GM12878 (cell line): ENCODE data around the gene ADAMTS4. TPM values are rescaled to one million over a fixed set of nuclear protein-coding genes. Genes with fewer than 3 reads are reported as not detected.

Experiments used
- ATF2 ChIP-seq: IDR thresholded peaks from 2 replicates; pipeline ENCODE4 v1.6.1; 2012; ENCODE audit warnings: low read length, inconsistent platforms
- CBX3 ChIP-seq: fragments of 200-600 bp; sonication (generic); IDR thresholded peaks from 2 replicates; pipeline ENCODE4 v1.6.1; 2016; ENCODE audit warnings: low read depth, borderline replicate concordance
- CHD4 ChIP-seq: fragments of 200-600 bp; sonication (generic); IDR thresholded peaks from 2 replicates; pipeline ENCODE4 v1.6.1; 2016; ENCODE audit warnings: mild to moderate bottlenecking
- DPF2 ChIP-seq: fragments of 450-650 bp; IDR thresholded peaks from 2 replicates; pipeline ENCODE4 v1.6.1; 2017; ENCODE audit warnings: mild to moderate bottlenecking
- EED ChIP-seq: sonication (generic); IDR thresholded peaks from 2 replicates; pipeline ENCODE4 v1.6.1; 2016; ENCODE audit warnings: antibody characterized with exemption, low read depth
- ESRRA ChIP-seq: IDR thresholded peaks from 2 replicates; pipeline ENCODE4 v1.6.1; 2012; ENCODE audit warnings: mild to moderate bottlenecking, low read length, improper control_type of control experiment
- EZH2 ChIP-seq: IDR thresholded peaks from 2 replicates; pipeline ENCODE4 v1.6.1; 2012; ENCODE audit warnings: low read depth, mild to moderate bottlenecking, control low read depth, inconsistent platforms, low read length, borderline replicate concordance; ENCODE audit not compliant: control insufficient read depth
- FOS ChIP-seq: IDR thresholded peaks from 3 replicates; pipeline ENCODE4 v1.6.1; 2011; ENCODE audit warnings: borderline replicate concordance; ENCODE audit not compliant: insufficient read length; ENCODE audit errors: extremely low read depth
- GABPA ChIP-seq: IDR thresholded peaks from 2 replicates; pipeline ENCODE4 v1.6.1; 2014; ENCODE audit warnings: antibody characterized with exemption, low read depth, mild to moderate bottlenecking, inconsistent platforms
- JUNB ChIP-seq: IDR thresholded peaks from 2 replicates; pipeline ENCODE4 v1.6.1; 2016; ENCODE audit warnings: antibody characterized with exemption, mild to moderate bottlenecking
- MTA3 ChIP-seq: IDR thresholded peaks from 2 replicates; pipeline ENCODE4 v1.6.1; 2012; ENCODE audit warnings: low read length, inconsistent platforms, borderline replicate concordance
- NFYB ChIP-seq: IDR thresholded peaks from 2 replicates; pipeline ENCODE4 v1.6.1; 2011; ENCODE audit warnings: low read depth, mild to moderate bottlenecking, low read length, improper control_type of control experiment, moderate library complexity; ENCODE audit not compliant: insufficient read depth
- NKRF ChIP-seq: fragments of 450-650 bp; conservative IDR thresholded peaks from 2 replicates; pipeline ENCODE4 v1.6.1; 2017; ENCODE audit warnings: mild to moderate bottlenecking, moderate library complexity
- PBX3 ChIP-seq: IDR thresholded peaks from 2 replicates; pipeline ENCODE4 v1.6.1; 2011; ENCODE audit warnings: mild to moderate bottlenecking, low read depth, low read length, moderate library complexity; ENCODE audit not compliant: insufficient replicate concordance
- RAD21 ChIP-seq: IDR thresholded peaks from 2 replicates; pipeline ENCODE4 v1.6.1; 2011; ENCODE audit warnings: mild to moderate bottlenecking, low read depth, low read length, moderate library complexity; ENCODE audit not compliant: insufficient read depth
- RELA ChIP-seq: fragments of 450-650 bp; IDR thresholded peaks from 2 replicates; pipeline ENCODE4 v1.8.0; 2014; ENCODE audit warnings: borderline replicate concordance; ENCODE audit not compliant: partially characterized antibody
- SPI1 ChIP-seq: IDR thresholded peaks from 2 replicates; pipeline ENCODE4 v1.6.1; 2011; ENCODE audit warnings: low read depth, mild to moderate bottlenecking, low read length, moderate library complexity, borderline replicate concordance; ENCODE audit not compliant: insufficient read depth
- WRNIP1 ChIP-seq: IDR thresholded peaks from 2 replicates; pipeline ENCODE4 v1.6.1; 2011; ENCODE audit warnings: low read depth, low read length, improper control_type of control experiment, borderline replicate concordance
- YY1 ChIP-seq: IDR thresholded peaks from 2 replicates; pipeline ENCODE4 v1.6.1; 2011; ENCODE audit warnings: low read depth, mild to moderate bottlenecking, low read length
- ZNF207 ChIP-seq: fragments of 450-650 bp; IDR thresholded peaks from 2 replicates; pipeline ENCODE4 v1.6.1; 2014; ENCODE audit warnings: antibody characterized with exemption, mild to moderate bottlenecking, borderline replicate concordance
- ZNF217 ChIP-seq: fragments of 450-650 bp; IDR thresholded peaks from 2 replicates; pipeline ENCODE4 v1.6.1; 2017; ENCODE audit warnings: antibody characterized with exemption, mild to moderate bottlenecking
- ZSCAN29 ChIP-seq: fragments of 450-650 bp; IDR thresholded peaks from 2 replicates; pipeline ENCODE4 v1.6.1; 2017; ENCODE audit warnings: mild to moderate bottlenecking, moderate library complexity
- polyA plus RNA-seq, 11 experiments: library from polyadenylated mRNA; depleted of rRNA in 4 of 11; unstranded in 6 of 11; stranded (reverse) in 5 of 11; fragments of >200 nt; fragmentation: Nextera tagmentation in 4 of 11; fragmentation: Illumina TruSeq in 1 of 11; extraction: Ambion mirVana in 4 of 11; extraction: Trizol in 1 of 11; gene quantifications; 1 replicate in 1 of 11; 2 replicates in 10 of 11; pipeline versions ENCODE4 v1.2.1 to v1.2.3, GENCODE V29; 2011 to 2016; ENCODE audit warnings: inconsistent platforms in 2 of 11, missing spikeins in 2 of 11, low read depth in 1 of 11
- total RNA-seq, 4 experiments: library from RNA; depleted of rRNA in 3 of 4; stranded (reverse); fragments of >200 nt in 3 of 4; fragmentation: Illumina TruSeq in 1 of 4; extraction: Trizol in 1 of 4; gene quantifications; 2 replicates each; pipeline versions ENCODE4 v1.2.1 to v1.2.3, GENCODE V29; 2013 to 2021
- TF ChIP-seq, protein P1 (sequence below): IDR thresholded peaks from 2 replicates; pipeline ENCODE4 v1.6.1; 2011; ENCODE audit warnings: low read depth, low read length, improper control_type of control experiment, borderline replicate concordance
- TF ChIP-seq, protein P2 (sequence below): fragments of 450-650 bp; IDR thresholded peaks from 2 replicates; pipeline ENCODE4 v1.6.1; 2016; ENCODE audit warnings: mild to moderate bottlenecking

The ADAMTS4 gene
- total and polyA plus RNA-seq, 10 of the 15 experiments (the other 5 are each of a cell fraction or from before 2014, with no cell fraction given) = 0.01 to 0.13 (median 0.05) TPM; not detected in 2

DNA sequence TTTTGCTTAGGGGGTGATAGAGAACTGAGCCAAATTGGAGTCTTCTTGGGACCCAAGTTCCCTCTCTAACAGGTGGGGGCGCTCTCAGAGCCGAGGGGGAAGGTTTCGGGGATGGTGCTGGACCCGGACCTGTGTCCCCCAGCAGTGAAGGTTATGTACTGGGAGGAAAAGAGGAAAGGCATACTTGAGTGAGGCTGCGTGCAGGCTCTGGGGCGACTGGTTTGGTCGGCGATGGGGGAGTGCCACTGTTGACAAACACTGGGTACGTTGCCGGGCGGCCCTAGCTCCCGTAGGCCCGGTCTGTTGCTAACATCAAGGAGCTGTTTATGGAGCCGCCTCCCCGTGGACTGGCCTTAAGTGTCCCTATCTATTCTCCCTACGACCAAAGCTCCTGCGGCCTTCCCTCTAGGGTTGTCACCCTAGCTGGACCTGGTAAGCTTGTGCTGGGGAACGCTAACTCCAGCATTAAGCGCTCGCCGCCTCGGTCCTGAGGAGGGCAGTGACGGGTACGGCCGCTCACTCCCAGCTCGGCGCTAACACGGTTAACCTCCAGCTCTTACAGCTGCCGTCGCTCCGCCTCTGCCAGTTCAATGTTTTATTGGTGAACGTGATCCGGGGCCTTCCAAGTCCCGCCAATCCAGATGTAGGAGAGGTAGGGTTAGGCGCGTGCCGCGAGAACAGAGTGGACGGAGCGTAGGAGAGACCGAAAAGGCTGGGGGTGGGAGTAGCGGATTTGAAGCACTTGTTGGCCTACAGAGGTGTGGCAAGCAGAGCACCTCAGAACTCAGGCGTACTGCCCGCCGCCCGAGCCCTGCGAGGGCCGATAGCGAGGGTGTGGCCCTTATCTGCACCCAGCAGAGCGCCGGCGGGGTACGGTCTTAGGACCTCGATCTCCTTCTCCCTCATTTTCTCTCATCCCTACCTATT, 32.8 kb downstream of the ADAMTS4 start, which contains the start of gene PPOX (continued):
- TF ChIP-seq, protein P1, sequence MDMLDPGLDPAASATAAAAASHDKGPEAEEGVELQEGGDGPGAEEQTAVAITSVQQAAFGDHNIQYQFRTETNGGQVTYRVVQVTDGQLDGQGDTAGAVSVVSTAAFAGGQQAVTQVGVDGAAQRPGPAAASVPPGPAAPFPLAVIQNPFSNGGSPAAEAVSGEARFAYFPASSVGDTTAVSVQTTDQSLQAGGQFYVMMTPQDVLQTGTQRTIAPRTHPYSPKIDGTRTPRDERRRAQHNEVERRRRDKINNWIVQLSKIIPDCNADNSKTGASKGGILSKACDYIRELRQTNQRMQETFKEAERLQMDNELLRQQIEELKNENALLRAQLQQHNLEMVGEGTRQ = peak; percentile 9; the same call in 1 of the 2 replicates
- no peak; the same call in 1 of the 2 replicates for TF ChIP-seq MTA3
- TF ChIP-seq ZNF217 = no peak
- TF ChIP-seq ATF2 = no peak
- TF ChIP-seq EED = no peak
- TF ChIP-seq GABPA = no peak
- peak; percentile 22 for TF ChIP-seq FOS
- no peak for TF ChIP-seq ESRRA
- TF ChIP-seq NFYB = peak; percentile 94
- TF ChIP-seq RAD21 = peak; percentile 26; the same call in 1 of the 2 replicates
- no peak for TF ChIP-seq EZH2
- TF ChIP-seq RELA = no peak
- peak; percentile 58; the same call in 1 of the 2 replicates for TF ChIP-seq ZNF207
- TF ChIP-seq ZSCAN29 = no peak
- no peak for TF ChIP-seq DPF2
- no peak for TF ChIP-seq CHD4
- peak; percentile 14 for TF ChIP-seq PBX3
- TF ChIP-seq, protein P2, sequence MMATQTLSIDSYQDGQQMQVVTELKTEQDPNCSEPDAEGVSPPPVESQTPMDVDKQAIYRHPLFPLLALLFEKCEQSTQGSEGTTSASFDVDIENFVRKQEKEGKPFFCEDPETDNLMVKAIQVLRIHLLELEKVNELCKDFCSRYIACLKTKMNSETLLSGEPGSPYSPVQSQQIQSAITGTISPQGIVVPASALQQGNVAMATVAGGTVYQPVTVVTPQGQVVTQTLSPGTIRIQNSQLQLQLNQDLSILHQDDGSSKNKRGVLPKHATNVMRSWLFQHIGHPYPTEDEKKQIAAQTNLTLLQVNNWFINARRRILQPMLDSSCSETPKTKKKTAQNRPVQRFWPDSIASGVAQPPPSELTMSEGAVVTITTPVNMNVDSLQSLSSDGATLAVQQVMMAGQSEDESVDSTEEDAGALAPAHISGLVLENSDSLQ = peak; percentile 79
- TF ChIP-seq YY1 = peak; percentile 70
- no peak for TF ChIP-seq WRNIP1
- TF ChIP-seq JUNB = no peak
- TF ChIP-seq SPI1 = no peak
- TF ChIP-seq NKRF = peak; percentile 83
- no peak for TF ChIP-seq CBX3
